Stimulated activated naive CD8-positive, alpha-beta T cell treated with anti-CD3 and anti-CD28 coated beads, Interleukin-15, Interleukin-2, amounts not matched to agents 100 U/mL and 50 U/mL, for 24 hours (primary cell): ENCODE results near the gene DLG2.

ENCODE experiments used
- ATAC-seq: fragments of 150-1000 bp; cut with Tn5 transposase; one replicate; pipeline ENCODE4 v1.10.0; 2021
- DNase-seq: peaks from one replicate; pipeline ENCODE4 v3.0.0; 2021

Gene DLG2

GRCh38 chr11:84260862-84261261 is 1366.3 kb downstream of the DLG2 start:
- ATAC-seq (no peak), DNase-seq (no peak)

- ATAC-seq (no peak), DNase-seq (no peak)
Observed at GRCh38 chr11:84256618-84257017, 1370.5 kb downstream of the DLG2 start.

- ATAC-seq = no peak
- no peak for DNase-seq
Observed at GRCh38 chr11:84255483-84255882, 1371.7 kb downstream of the DLG2 start.

- DNase-seq (no peak), ATAC-seq (no peak)
Observed at GRCh38 chr11:84250834-84251613, 1376.1 kb downstream of the DLG2 start.

GRCh38 chr11:84249344-84250135 is 1377.6 kb downstream of the DLG2 start:
- no peak for DNase-seq
- ATAC-seq = no peak

- ATAC-seq (no peak), DNase-seq (no peak)
Observed at GRCh38 chr11:84247926-84248325, 1379.2 kb downstream of the DLG2 start.

GRCh38 chr11:84247129-84247528 is 1380.0 kb downstream of the DLG2 start:
- DNase-seq (no peak), ATAC-seq (no peak)

- no peak for ATAC-seq
- no peak for DNase-seq
Observed at GRCh38 chr11:84243629-84244263, 1383.4 kb downstream of the DLG2 start.

GRCh38 chr11:84241343-84242131 is 1385.6 kb downstream of the DLG2 start:
- no peak for ATAC-seq
- DNase-seq = no peak

- DNase-seq (no peak), ATAC-seq (no peak)
Observed at GRCh38 chr11:84240847-84241246, 1386.3 kb downstream of the DLG2 start.

GRCh38 chr11:84236436-84236835 is 1390.7 kb downstream of the DLG2 start:
- DNase-seq (no peak), ATAC-seq (no peak)

- DNase-seq = no peak
- no peak for ATAC-seq
Observed at GRCh38 chr11:84234462-84235202, 1392.5 kb downstream of the DLG2 start.

GRCh38 chr11:84234011-84234410 is 1393.1 kb downstream of the DLG2 start:
- DNase-seq (no peak), ATAC-seq (no peak)

- ATAC-seq (no peak), DNase-seq (no peak)
Observed at GRCh38 chr11:84232511-84232910, 1394.6 kb downstream of the DLG2 start.

- DNase-seq (no peak), ATAC-seq (no peak)
Observed at GRCh38 chr11:84230402-84230801, 1396.7 kb downstream of the DLG2 start.

- no peak for DNase-seq
- ATAC-seq = no peak
Observed at GRCh38 chr11:84227970-84228665, 1399.0 kb downstream of the DLG2 start.

GRCh38 chr11:84224042-84224441 is 1403.1 kb downstream of the DLG2 start:
- ATAC-seq = no peak
- no peak for DNase-seq

GRCh38 chr11:84218318-84218717 is 1408.8 kb downstream of the DLG2 start:
- DNase-seq (no peak), ATAC-seq (no peak)

- ATAC-seq = no peak
- DNase-seq = no peak
Observed at GRCh38 chr11:84215672-84216071, 1411.5 kb downstream of the DLG2 start.

GRCh38 chr11:84214557-84214956 is 1412.6 kb downstream of the DLG2 start:
- DNase-seq = no peak
- ATAC-seq = no peak
